ENCODE results near the gene TTC12.

The TTC12 gene

DNA sequence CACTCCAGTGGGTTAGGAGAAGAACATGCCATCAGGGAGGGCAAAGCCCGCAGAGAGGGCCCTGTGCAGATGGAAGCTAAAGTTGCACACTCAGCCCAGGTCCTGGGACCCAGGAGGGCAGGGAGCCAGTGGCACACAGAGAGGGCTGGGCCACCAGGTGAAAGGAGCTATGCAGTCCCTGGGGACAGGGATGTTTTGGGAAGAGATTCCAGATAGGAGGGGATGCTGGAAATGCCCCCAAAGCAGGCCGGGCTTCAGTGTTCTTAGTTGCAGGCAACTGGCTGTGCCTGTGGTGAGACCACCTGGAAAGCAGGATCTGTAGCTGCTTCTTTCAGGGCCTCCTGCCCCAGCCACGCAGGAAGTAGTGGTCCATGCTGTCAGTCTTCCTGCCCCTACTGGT, 92.8 kb downstream of the TTC12 start:
- no peak for DNase-seq

DNA sequence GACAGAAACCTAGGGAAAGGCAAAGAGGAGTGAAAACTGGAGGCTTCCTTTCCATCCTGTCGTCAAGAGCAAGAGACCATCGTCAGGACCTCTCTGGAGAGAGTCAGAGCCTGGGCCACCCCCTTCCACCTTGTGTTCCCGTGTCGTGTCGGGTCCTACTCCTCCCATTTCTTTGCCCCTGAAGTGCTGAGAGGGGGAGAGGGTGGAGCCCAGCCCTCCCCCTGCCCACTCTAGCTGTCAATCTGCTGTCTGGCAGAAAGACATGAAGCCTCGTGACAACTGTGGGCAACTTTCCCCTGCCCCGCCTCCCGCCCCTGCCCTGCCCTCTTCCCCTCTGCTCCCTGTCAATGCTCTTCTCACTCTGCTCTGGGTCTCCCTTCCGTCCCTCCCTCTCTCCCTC, 93.8 kb downstream of the TTC12 start:
- no peak for DNase-seq

DNA sequence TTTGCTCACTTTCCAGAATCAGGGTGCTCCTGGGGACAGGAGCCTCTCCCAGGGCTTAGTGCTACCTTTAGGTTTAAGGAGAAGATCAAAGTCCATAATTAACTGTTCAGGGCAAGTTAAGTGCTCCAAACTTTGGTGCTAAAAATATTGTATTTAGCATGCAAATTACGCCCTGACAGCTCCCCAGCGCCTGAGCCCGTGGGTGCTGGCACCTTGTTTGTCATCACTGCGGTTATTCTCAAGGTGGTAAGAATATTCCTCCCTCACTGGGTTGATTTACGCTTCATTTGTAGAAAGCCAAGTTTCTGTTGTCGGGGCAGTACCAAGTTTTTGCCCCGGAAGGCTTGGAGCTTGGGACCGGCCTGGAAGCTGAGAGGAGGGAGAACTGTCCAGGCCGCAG, 94.5 kb downstream of the TTC12 start:
- no peak for DNase-seq

DNA sequence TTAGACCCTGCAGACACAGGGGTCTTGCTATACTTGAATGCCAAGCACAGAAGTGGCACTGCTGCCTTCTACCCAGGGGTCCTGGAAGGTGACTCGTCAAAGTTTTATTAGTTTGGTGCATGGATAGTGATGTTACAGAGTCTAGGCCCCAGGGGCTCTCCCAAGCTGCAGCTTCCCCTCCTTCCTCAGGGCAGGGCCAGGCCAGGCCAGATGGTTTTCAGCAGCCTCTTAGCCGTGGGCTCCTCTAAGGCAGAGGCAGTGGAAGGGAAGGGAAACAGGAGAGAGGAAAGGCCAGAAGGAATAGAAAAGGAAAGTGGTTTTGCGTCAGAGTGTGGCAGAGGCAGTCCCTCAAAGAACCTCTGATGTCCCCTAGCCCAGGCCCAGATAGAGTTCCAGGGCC, 95.1 kb downstream of the TTC12 start:
- DNase-seq = no peak

DNA sequence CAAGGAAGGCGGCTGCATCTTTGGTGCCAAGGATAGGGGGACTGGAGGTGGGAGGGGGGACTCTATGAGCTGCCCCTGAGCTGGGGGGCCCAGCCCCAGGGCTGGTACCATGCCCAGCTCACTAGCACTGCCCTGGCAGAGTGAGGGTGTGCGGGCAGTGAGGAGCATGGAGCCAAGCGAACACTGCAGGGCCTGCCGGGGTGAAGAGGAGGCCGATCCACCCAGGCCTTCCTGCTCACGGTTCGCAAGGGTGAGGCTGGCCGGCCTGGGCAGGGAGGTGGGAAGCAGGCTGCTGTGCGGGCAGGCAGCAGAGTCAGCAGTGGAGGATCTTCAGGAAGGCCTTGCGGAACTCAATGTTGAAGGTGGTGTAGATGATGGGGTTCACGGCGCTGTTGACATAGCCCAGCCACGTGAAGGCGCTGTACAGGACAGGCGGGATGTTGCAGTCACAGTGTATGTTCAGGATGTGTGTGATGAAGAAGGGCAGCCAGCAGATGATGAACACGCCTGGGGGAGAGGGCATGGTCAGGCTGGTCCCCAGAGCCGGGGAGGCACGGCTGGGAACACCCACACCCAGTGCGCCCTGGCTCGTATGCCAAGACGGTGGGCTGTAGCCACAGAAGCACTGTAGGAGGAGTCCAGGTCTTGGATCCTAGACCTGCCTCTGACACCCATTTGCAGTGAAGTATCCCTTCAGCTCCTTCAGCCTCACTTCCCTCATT, 96.2 kb downstream of the TTC12 start:
- no peak for DNase-seq

DNA sequence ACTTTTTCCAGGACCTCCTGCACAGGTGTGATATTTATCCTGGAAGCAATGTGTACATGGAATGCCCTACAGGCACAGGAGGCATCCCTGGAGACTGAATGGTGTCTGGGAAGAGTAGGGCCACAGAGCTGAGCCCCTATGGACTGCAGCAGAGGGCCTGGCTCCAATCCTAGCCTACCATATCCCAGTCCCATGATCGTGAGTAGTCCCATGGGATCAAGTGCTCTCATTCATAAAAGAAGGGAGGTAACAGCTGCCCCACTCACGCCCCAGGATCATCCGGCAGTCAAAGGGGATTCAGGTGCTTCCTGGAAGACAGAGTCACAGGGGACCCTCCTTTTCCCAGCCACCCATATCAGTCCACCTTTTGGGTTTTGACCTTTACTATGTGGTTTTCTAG, 97.2 kb downstream of the TTC12 start:
- no peak for DNase-seq

DNA sequence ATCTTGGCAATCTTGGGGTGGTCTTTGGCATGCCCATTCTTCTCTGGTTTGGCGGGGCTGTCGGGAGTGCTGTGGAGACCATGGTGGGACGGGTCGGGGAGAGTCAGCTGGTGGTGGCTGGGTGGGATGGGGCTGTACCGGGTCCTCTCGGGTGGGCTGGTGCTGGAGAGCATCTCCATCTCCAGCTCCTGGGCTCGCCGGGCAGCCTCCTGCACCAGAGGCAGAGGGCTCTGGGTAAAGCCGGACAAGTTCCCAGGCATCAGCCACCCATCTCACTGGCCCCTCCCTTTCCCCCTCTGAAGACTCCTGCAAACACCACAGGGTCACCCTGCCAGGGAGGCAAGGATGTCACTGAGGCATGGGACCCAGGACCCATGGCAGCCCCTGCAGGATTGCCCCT, 98.3 kb downstream of the TTC12 start:
- no peak for DNase-seq

DNA sequence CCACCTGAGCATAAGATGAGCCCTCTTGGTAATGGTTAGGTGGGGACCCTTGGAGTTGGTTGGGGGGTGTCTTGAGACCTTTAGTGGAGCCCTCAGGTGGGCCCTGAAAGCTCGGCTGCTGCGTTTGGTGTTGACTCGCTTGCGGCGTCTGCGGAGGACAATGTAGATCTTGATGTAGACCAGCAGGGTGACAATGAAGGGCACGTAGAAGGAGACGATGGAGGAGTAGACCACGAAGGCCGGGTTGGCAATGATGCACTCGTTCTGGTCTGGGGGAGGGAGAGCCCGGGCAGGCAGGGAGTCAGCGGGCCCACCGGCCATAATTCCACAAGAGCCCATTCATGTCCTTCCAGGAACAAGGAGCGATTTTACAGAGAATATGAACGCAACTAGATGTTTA, 101.0 kb downstream of the TTC12 start:
- no peak for DNase-seq
